ENCODE data around the gene CGNL1. TPM values are rescaled to one million over a fixed set of nuclear protein-coding genes. Genes with fewer than 3 reads are reported as not detected.

The CGNL1 gene
- total RNA-seq, 2 donors from 2014 or later: 16.4 to 29.8 TPM

DNA sequence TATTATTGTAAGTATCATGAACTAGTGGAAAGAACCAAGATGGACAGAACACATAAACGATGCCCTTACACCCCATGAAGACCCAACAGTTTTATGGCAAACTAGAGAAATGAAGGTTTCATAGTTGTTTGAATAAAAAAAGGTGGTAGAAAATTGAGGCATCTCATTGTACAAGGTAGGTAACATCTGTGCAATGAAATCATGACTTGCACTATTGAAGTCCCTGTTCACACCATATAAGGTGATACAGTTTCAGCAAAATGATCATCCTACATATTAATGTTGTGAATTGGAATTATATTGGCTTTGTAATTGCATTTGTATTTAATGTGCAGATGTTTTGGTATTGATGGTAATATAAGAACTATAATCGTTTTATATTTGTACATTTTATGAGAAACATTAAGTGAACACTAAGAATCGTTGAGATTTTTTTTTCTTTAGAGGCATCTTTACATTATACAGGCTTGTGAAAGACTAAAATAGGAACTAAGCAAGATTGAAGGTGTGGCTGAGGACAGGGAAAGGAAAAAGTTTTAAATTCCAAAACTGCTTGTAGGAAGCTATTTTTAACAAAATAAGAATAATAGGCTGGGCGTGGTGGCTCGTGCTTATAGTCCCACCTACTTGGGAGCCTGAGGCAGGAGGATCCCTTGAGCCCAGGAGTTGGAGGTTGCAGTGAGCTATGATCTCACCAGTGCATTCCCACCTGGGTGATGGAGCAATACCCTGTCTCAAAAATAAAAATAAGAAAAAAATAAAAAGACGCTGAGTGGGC is 48.5 kb downstream of the CGNL1 start:
- no peaks in the 10 kb centered on the region for H3K27me3 ChIP-seq
- peaks cover 0 to 25% of the 10 kb centered on the region in 2 donors for H3K4me1 ChIP-seq
- TF ChIP-seq CTCF (IDR thresholded peaks at IDR 0.05): no peak
- H3K4me3 ChIP-seq: no peak overlapping the region
- peaks cover 0 to 10% of the 10 kb centered on the region in 2 donors for H3K9me3 ChIP-seq
- H3K27ac ChIP-seq: no peak overlapping the region
- H3K36me3 ChIP-seq: no peaks in the 10 kb centered on the region
- no peak for DNase-seq (ENCODE audit: low spot score)

DNA sequence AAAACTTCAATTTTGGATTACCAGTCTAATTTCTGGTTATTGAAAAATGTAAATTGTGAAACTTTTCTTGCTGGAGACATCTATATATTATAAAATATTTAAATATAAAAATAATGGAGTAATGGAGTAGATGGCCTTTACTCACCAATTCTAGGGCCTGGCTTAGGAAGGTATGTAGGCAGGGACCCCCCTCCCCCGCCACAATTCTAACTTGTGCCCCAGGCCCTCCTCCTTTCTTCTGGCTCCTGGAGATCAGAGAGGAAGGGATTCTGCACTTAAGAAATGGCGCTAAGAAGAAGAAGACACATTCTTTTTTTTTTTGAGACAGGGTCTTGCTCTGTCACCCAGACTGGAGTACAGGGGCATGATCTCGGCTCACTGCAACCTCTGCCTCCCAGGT is 49.5 kb downstream of the CGNL1 start:
- no peak for TF ChIP-seq CTCF (IDR thresholded peaks at IDR 0.05)
- Histone ChIP-seq H3K4me3 (no peak overlapping the region), H3K4me1 (peaks cover 0 to 25% of the 10 kb centered on the region in 2 donors), H3K27me3 (no peaks in the 10 kb centered on the region), H3K27ac (no peak overlapping the region), H3K36me3 (no peaks in the 10 kb centered on the region), H3K9me3 (peaks cover 0 to 4% of the 10 kb centered on the region in 2 donors)
- no peak for DNase-seq (ENCODE audit: low spot score)

DNA sequence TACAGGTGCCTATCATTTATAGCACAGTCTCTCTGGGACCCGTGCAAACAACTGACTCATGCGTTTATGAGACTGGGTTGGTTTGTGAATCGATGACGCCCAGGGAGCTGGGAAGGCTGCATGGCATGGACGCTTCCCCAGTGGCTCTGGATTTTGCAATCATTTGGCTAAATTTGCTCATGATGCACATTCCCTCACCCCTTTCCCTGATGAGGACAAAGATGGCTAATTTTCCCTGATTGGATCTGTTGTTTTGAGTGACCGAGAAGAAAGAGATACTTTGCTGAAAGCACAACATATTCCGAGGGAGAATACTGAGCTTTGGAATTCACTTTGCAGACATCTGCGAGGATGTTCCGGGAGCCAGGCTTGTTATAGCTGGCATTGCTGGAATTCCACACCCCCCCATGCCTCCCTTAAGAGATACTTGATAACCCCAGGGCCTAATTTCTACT is 51.1 kb downstream of the CGNL1 start:
- H3K4me3 ChIP-seq: no peak overlapping the region

DNA sequence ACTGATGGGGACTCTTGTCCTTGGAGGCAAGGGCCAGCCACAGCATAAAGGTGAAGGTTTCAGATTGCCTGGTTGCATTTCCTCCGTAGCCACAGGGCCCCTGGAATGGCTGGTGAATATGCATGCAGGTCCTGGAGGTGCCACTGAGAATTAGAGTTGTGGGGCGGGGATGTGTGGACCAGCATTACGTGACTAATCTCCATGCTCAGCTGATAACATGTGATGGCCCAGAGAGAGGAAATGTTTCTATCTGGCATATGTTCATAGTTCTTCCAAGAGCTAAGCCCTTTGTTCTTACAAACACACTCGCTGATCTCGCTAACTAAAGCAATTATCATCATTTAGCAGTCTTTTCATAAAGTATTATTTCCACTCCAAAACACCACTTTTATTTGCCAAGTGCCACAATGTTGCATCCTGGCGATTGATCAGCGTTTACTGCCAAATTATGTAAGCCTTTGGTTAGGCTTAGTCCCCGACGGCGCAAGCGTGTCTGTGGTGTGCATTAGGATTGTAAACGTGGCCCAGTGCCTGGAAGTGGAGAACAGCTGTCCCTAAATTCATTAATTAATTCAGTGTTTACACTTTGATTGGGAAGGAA is 55.9 kb downstream of the CGNL1 start:
- Histone ChIP-seq H3K4me1 (peaks cover 0 to 27% of the 10 kb centered on the region in 2 donors), H3K9me3 (no peaks in the 10 kb centered on the region), H3K27me3 (no peaks in the 10 kb centered on the region), H3K27ac (peak overlapping the region; percentile 44 to 45), H3K36me3 (no peaks in the 10 kb centered on the region), H3K4me3 (no peak overlapping the region)
- DNase-seq (ENCODE audit: low spot score): no peak
- no peak for TF ChIP-seq CTCF (IDR thresholded peaks at IDR 0.05)

More for the DNA sequence above, 51.1 kb downstream of the CGNL1 start:
- Histone ChIP-seq H3K9me3 (no peaks in the 10 kb centered on the region), H3K27ac (peak overlapping the region; percentile 65 to 76), H3K4me1 (peaks cover 0 to 26% of the 10 kb centered on the region in 2 donors), H3K27me3 (no peaks in the 10 kb centered on the region), H3K36me3 (no peaks in the 10 kb centered on the region)
- no peak for TF ChIP-seq CTCF (IDR thresholded peaks at IDR 0.05)
- peak; percentile 83 for DNase-seq (ENCODE audit: low spot score)

DNA sequence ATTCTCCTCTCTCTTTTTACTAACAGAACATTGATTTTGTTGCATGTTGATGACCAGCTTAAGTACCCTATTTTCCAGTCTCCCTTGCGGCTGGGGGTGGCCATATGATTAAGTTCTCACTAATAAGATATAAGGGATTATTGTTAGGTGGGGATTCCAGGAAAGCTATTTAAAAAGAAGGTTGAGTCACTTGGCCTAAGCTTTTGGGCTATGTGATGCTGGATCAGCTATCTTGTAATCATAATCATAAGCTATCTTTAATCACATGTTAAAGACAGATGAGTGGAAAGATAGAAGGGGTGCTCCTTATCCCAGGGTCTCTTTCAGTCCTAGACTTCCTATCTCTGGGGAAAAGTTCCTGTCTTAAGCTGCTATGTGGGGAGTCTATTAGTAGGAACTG is 59.9 kb downstream of the CGNL1 start:
- no peaks in the 10 kb centered on the region for H3K36me3 ChIP-seq
- no peak for DNase-seq (ENCODE audit: low spot score)
- peaks cover 0 to 12% of the 10 kb centered on the region in 2 donors for H3K4me1 ChIP-seq
- peak overlapping the region in 1 of 2 donors; percentile 40 for H3K27ac ChIP-seq
- no peak for TF ChIP-seq CTCF (IDR thresholded peaks at IDR 0.05)
- no peaks in the 10 kb centered on the region for H3K27me3 ChIP-seq
- no peaks in the 10 kb centered on the region for H3K9me3 ChIP-seq
- no peak overlapping the region for H3K4me3 ChIP-seq
